Esophagus squamous epithelium (tissue), 4 donors: Measurements from ENCODE around the gene ADTRP.

Source experiments
- POLR2A ChIP-seq, 4 donors: fragments of 450-650 bp; IDR thresholded peaks; one replicate each; pipeline ENCODE4 v1.6.1; 2017; ENCODE audit warnings: antibody characterized with exemption in 4 of 4, mild to moderate bottlenecking in 4 of 4, moderate library complexity in 3 of 4
- TF ChIP-seq, protein P1 (sequence below), 6 experiments: fragments of 450-650 bp in 4 of 6; fragments of 200-600 bp in 2 of 6; sonication (generic) in 2 of 6; IDR thresholded peaks; one replicate each; pipeline ENCODE4 v1.5.1; 2016 to 2019; ENCODE audit warnings: antibody characterized with exemption in 6 of 6, mild to moderate bottlenecking in 4 of 6, moderate library complexity in 4 of 6

GRCh38 chr6:11819486-11819885, 40.9 kb upstream of the ADTRP start:
- TF ChIP-seq, protein P1, sequence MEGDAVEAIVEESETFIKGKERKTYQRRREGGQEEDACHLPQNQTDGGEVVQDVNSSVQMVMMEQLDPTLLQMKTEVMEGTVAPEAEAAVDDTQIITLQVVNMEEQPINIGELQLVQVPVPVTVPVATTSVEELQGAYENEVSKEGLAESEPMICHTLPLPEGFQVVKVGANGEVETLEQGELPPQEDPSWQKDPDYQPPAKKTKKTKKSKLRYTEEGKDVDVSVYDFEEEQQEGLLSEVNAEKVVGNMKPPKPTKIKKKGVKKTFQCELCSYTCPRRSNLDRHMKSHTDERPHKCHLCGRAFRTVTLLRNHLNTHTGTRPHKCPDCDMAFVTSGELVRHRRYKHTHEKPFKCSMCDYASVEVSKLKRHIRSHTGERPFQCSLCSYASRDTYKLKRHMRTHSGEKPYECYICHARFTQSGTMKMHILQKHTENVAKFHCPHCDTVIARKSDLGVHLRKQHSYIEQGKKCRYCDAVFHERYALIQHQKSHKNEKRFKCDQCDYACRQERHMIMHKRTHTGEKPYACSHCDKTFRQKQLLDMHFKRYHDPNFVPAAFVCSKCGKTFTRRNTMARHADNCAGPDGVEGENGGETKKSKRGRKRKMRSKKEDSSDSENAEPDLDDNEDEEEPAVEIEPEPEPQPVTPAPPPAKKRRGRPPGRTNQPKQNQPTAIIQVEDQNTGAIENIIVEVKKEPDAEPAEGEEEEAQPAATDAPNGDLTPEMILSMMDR (IDR thresholded peaks at IDR 0.05): no peak
- no peak for TF ChIP-seq POLR2A (IDR thresholded peaks at IDR 0.05)
